GM21390 (cell line): ENCODE data around the gene NAA50.

ENCODE experiments used
- ATAC-seq: cut with Tn5 transposase; IDR thresholded peaks from one replicate; pipeline ENCODE4 v1.9.1; 2021; ENCODE audit not compliant: unreplicated experiment

Gene NAA50

DNA sequence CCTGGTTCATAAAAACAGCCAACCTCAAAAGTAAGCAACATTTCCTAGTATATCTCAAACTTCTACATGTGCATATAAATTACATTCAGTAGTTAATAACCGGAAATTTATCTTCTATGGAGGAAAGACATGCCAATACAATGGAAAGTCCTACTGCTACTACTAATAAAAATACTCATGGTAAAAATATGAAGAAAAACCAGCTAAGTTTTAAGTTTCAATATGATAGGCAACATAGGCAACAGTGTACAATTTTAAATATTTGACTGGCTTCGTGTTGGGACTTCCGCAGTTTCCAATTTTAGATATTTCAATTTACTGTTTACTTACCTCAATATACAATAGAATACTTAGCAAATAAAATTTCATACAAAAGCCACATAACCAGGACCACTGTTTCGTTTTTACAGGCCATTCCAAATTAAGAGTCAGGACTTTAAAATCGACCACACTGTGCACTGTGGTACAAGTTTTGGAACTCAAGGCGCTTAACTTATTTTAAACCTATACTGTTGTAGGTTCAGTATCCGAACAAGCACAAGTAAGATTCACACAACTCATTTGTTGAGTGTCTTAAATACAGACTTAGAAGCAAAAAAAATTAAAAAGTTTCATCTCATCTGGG, 2.9 kb downstream of the NAA50 start:
- no peak for ATAC-seq

DNA sequence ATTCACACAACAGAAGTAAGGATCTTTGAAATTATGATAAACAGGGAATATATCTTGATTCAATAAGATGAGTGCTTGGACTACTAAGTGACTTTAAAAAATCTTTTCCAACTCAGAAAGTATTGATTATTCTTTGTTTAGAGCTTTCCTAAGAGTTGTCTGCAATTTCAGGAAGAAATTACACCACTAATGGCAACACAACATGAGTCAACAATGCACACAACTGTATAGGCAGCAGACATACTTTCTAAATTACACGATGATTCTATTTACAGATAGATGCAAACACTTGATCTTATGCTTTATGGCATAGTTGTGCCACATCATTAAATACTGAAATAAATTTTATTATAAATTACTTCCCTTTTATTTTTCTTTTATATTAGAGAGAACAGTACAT, 4.4 kb downstream of the NAA50 start:
- no peak for ATAC-seq

DNA sequence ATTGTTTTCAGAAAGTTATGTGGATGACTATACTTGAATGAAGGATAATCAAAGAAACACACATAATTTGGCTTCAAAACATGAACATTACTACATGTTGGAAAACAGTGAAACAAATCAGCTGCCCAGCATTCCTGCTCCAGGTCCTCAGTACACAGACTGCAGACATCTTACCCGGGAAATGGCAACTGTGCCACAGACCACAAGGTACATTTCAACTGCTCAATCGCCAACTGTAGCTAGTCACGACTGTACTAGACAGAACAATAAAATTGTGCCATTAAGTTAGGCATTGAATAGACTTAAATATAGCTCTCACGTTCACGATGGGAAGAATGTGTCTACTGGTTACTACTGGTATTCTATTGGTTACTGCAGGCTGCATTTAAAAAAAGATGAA, 5.0 kb downstream of the NAA50 start:
- ATAC-seq = no peak

DNA sequence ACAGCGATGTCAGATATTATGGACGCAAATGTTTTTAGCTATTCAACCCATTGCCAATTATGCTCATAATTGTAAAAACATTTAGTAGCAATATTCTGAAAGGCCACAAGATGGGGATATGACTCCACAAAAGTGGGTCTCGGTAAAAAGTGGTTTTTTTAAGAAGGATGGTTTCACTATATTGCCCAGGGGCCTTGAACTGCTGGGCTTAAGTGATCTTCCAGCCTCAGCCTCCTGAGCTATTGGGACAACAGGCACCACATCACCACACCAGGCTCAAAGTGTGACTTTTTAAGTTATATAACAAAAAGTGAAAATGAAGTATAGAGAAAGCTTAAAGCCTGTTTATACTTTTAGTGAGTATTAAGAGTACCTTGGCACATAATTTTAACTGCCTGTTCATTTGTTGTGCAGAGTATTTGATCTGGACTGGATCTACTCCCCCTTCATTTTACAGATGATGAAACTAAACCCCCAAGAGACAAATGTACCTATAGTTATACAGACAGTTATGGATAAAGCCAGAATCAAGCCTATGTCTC, 9.4 kb downstream of the NAA50 start:
- ATAC-seq = peak; percentile 61

DNA sequence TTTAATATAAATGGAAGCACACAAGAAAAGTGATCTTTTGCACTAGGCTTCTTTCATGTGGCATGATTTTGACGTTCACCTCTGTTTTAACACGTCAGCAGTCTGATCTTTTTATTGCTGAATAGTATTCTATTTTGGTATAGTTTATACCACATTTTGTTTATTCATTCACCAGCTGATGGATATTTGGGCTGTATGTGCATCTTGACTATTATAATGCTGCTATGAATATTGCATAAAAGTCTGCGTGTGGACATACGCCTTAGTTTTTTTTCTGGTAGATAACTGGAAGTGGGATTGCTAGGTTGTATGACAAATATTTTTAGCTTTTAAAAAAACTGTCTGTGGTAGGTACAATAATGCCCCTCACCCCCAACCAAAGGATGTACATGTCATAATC, 14.4 kb downstream of the NAA50 start:
- ATAC-seq = no peak

DNA sequence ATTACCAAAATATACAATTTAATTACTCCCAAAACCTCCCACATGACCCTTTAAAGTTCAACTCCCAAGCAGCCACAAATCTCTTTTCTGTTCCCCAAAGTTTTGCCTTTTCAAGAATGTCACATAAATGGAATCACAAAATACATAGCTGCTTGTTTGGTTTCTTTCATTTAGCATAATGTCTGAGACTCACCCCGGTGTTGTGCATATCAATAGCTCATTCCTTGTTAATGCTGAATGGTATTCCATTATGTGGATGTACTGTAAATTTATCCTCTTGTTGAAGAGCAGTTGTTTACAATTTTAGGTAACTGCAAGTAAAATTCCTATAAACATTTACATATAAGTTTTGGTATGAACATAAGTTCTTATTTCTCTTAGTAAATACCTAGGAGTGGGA, 15.5 kb downstream of the NAA50 start:
- no peak for ATAC-seq

DNA sequence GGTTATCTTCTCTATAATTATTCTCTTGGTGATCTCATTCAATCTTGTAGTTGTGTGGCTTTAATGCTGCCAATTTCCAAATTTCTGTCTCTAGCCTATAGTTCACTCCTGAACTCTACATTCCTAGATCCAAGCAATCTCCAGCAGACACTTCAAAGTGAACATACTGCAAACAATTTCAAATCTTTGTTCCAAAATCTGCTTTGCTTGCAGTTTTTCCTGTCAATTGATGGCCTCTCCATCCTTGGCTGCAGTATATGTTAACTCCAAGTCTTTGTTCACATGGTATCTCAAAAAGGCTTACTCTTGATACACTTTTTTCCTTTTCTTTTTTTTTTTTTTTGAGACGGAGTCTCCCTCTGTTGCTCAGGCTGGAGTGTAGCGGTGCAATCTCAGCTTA, 17.4 kb downstream of the NAA50 start:
- ATAC-seq = no peak

DNA sequence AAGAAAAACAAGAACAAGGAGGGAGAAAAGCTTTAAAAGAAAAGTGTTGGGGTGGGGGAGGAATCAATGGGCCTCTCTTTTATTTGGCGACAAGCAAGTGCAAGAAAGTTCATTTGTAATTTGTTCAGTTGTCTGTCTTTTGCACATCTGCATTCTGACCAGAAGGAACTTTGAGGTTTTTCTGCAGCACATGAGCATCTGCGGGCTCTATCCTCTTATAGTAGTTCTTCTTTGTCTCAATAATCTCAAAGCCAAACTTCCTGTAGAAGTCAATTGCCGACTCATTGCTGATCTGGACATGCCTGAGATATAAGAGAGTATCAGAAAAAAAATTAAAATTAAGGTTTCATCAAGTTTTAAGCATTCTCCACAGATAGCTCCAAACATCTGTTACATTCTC, 24.4 kb downstream of the NAA50 start:
- no peak for ATAC-seq

DNA sequence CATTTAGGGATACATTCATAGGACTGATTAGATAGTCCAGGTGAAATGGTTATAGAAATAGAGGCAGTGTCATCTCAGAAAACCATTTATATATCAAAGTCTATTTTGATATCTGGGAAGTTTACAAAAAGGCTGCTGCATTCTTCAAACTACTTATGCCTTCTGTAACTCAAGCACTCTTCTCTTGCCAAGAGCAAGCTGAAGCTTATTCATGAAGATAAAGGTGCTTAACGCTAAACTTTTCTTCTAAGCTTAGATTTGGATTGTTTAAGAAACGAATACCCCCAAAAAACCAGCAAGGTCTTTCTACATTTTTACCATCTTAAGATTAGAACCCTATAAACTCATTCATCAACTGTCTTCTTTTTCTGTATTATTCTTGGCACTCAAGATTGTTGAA, 26.3 kb downstream of the NAA50 start:
- no peak for ATAC-seq

DNA sequence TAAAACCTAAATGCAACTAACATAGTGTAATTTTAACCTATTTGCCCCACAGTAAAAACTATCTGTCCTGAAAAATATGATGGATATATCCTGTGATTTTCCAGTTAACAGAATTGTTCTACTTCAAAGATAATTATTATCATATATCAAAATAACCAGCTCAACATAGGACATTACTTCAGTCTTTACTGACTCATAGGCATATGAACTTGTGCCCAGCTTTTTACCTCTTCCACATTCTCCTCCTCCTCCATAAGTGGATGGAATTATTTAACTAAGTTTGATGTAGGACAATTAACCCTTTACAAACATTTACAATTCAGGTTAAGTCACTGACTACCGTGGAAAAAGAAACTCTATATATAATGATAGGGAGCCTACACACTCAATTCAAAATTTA, 26.8 kb downstream of the NAA50 start:
- ATAC-seq = no peak

DNA sequence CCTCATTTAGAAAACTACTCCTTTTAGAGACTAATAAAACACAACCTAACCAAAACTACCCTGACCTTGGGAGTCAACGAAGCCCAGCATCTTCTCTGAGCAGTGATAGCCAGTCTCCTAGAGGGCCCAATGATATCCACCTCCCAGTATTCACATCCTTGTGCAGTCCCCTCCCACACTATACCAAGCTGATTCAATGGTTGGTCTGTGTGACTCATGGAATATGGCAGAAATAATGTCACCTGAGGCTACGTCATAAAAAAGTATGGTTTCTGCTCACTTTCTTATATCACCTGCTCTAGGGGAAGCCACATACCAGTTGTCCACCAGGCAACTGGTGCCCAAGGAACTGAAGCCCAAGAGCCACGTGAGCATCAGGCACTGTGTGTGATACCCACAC, 28.2 kb downstream of the NAA50 start:
- no peak for ATAC-seq

DNA sequence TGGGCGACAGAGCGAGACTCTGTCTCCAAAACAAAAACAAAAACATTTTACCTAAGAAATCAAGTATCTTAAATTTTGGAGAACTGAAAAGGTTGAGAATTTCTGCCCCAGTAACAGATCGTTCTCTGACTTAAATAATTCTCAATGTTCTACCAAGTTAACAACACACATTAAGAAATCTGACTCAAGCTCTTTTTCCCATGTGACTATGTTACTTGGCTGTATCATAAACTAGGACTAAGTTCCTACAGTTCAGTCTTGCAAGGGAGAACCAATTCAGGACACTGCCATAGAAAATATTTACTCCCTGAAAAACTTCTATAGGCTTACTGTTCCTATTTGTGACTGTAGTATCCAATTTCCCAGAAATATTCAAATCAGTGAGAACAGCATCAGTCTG, 28.7 kb downstream of the NAA50 start:
- ATAC-seq = no peak

DNA sequence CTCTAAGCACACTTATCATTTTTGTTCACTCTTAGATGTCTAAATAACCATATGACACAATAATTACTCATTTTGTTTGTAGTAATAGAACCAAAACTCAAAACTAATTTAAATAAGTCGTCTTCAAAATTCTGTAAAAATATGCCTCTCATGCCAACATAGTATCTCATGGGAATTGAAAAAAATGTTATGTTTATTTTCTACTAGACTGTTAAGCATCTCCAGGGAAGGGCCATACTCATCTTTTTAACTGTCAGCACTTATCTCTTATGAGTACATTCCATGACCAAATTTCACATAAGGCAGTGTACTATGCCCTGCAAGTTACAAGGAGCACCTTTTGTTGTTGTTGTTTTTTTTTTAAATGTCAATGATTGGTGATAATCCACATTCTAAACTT, 31.3 kb downstream of the NAA50 start:
- no peak for ATAC-seq

DNA sequence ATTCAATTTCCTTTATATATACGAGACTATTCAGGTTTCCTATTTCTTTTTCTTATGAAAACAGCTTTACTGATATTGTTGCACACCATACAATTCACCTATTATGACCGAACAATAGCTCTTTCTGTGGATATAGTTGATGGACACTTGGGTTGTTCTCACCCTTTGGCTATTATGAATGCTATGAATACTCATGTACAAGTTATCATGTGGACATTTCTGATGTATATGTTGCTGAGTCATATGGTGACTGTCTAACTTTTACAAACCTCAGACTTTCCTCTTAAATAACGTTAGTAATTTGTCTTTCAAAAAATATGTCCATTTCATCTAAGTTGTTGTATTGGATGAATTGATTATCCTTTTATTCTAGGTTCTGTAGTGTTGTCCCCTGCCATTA, 33.9 kb downstream of the NAA50 start:
- ATAC-seq = no peak

DNA sequence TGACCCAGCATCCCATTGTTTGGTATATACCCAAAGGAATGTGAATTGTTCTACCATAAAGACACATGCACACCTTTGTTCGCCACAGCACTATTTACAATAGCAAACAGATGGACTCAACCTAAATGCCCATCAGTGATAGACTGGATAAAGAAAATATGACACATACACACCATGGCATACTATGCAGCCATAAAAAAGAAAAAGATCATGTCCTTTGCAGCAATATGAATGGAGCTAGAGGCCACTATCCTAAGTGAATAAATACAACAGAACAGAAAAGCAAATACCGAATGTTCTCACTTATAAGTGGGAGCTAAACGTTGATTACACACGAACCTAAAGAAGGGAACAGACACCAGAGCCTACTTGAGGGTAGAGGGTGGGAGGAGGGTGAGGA, 38.2 kb downstream of the NAA50 start:
- ATAC-seq = no peak

DNA sequence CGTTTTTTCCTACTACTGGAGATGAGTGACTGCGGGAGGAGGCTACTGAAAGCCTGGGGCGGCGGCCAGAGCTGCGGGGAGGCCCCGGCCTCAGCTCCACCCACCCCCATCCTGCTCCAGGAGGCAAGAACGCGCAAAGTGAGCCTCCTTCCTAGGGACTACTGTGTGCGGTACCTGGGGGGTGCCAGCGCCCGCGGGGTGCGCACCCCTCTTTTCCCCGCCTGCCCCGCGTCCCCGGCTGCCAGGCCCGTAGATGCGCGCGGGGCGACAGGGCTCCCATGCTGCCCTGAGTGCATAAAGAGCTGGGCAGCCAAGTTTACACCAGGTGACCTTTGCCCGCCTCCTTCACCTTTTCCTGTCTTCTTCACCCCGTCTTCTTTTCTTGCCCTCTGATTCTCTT, 47.1 kb downstream of the NAA50 start:
- ATAC-seq = no peak

DNA sequence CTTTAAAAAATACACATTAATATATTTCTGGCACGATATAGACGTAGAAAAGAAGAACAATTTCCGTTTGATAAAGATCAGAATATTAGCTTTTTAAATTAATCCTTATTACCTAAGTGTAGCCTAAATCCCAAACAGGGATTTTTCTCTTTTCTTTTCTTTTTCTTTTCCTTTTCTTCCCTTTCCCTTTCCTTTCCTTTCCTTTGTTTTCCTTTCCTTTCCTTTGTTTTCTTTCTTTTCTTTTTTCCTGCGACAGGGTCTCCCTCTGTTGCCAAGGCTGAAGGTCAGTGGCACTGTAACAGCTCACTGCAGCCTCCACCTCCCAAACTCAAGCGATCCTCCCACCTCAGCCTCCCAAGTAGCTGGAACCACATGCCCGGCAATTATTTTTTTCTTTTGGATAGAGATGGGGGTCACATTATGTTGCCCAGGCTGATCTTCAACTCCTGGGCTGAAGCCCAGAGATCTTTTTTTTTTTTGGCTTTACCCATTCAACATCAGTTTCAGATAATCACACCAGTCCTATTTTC, 47.8 kb downstream of the NAA50 start:
- ATAC-seq = no peak

DNA sequence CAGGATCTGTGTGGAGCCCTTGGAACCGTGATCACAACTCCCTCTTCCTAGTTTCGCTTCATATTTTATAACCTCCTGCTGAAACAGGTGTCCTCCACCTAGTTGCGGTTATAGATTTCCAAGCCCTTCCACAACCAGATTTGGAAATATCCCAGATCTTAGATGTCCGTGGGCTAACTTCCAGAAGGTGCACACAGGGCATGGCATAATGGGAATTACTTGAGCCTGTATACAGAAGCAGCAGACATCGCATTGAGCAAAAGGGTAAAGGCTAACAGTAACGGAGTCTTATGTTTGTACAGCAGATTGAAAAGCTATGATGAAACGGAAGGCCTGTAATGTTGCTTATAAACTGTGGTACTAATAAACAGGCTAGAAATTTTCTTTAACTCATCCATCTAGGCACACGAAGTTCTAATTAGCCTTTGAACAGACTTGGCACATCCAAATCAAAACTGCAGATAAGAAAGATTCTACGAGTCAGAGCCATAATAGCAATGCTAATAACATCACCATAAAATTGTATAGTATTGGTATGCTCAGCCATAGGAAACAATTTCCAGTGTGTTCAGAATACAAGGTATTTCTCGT, 48.5 kb downstream of the NAA50 start:
- ATAC-seq = no peak

DNA sequence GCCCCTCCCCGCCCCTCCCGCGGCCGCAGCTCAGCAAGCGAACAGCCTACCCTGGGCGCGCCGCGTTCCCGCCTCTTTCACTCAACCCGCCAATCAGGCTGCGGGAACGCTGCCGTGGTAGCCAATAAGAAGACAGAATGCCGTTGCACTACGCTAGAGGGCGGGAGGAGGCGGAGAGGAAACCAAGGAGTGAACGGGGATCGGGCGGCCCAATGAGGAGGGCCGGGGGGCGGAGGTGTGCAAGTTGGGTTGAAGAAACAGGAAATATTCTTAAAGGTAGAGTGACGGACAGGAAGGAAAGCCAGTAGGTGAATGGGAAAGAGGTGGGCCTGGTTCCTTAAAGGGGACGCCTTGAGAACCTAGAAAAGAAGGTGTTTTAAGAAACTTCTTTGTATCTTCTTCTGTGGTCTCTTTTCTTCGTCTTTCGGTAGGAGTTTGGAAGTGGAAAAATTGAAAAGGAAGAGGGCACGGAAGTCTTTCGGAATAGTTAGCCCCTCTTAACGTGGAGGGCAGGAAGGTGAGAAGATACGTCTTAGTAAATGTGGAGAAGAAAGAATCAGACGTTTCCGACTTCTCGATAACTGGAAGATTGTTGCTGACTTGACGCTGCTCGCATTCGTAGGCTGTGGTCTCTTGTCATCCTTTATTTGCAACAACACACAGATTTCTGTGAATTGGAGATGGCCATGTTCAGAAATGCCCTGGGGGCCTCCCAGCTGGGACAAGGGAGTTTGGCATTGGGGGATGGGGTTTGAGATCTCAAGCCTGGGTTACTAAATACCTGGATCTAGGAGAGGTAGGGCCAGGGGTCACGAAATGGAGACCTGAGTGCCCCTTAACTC, 49.2 kb downstream of the NAA50 start:
- ATAC-seq = peak; percentile 92

DNA sequence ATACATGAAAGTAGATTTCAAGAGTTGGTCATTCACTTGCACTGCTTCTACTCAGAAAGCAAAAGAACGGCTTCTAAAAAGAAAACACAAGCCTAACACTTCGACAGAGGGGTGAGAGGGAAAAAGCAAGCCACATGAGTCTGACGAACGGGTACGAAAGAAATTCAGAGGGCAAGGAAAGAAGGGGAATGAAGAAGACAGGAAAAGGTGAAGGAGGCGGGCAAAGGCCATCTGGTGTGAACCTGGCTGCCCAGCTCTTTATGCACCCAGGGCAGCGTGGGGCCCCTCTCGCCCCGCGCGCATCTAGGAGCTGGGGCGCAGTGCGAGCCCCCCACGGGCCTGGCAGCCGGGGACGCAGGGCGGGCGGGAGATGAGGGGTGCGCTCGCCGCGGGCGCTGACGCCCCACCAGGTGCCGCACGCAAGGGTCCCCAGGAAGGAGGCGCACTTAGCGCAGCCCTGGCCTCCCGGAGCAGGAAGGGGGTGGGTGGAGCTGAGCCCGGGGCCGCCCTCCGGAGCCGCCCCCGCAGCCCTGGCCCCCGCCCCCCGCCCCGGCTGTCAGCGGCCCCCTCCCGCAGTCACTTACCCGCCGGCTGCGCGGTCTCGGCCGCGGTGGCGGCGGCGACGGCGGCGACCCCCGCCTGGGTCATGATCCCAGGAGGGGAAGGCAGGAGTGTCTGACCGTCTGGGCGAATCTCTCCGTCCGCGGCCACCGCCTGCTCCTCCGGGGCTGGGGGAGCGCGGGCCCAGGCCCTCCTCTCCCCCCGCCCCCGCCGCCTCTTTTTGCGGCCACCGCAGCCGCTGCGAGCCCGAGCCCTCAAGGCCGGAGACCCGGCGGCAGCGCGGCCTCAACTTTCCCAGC, 50.0 kb downstream of the NAA50 start, which contains the start of gene USF3:
USF3 (minus strand) TSS at position 857 of the 860 bp plus-strand sequence. CDS start 21,764 bp downstream, outside the sequence.
- ATAC-seq = peak; percentile 58

DNA sequence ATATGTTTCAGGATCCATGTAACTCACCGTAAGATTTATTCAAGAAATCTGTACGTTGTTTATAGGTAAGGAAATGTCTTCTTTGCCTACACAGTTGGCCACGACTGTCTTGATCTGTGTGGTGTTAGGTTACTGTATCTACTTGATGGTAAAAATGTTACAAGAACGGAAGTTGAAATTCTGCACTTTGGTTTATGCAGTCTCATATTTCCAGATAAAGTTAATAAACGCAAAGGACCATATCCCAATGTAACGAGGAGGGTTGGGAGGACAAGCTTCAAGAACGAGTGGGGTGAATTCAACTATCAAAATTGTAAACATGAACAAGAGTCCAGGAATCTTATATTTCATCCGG, 50.6 kb downstream of the NAA50 start:
- no peak for ATAC-seq
